Progenitor cell of endocrine pancreas (in vitro differentiated cells): ENCODE data around the gene TRPM1. TPM values are rescaled to one million over a fixed set of nuclear protein-coding genes. Genes with fewer than 3 reads are reported as not detected.

ENCODE experiments used
- DNase-seq: peaks from one replicate; pipeline ENCODE4 v3.0.0; 2021; ENCODE audit warnings: low spot score; ENCODE audit not compliant: unreplicated experiment
- H3K27ac Mint-ChIP-seq: 2 replicates; pipeline ENCODE4 v1.8.0; 2021; ENCODE audit warnings: mild to moderate bottlenecking, moderate library complexity, mixed read lengths
- H3K27me3 Mint-ChIP-seq: 2 replicates; pipeline ENCODE4 v1.8.0; 2021; ENCODE audit warnings: mixed read lengths
- H3K36me3 Mint-ChIP-seq: 2 replicates; pipeline ENCODE4 v1.8.0; 2022; ENCODE audit warnings: mixed read lengths; ENCODE audit not compliant: insufficient read depth
- H3K4me1 Mint-ChIP-seq: 2 replicates; pipeline ENCODE4 v1.8.0; 2021; ENCODE audit warnings: low read depth, mixed read lengths
- H3K4me3 Mint-ChIP-seq: 2 replicates; pipeline ENCODE4 v1.8.0; 2021; ENCODE audit warnings: low read depth, mild to moderate bottlenecking, moderate library complexity, mixed read lengths
- H3K9me3 Mint-ChIP-seq: 2 replicates; pipeline ENCODE4 v1.8.0; 2021; ENCODE audit warnings: low read depth, mixed read lengths
- CTCF ChIP-seq: fragments of 200-600 bp; sonication (generic); IDR thresholded peaks from one replicate; pipeline ENCODE4 v1.5.0; 2021; ENCODE audit warnings: antibody characterized with exemption, mild to moderate bottlenecking; ENCODE audit not compliant: unreplicated experiment
- total RNA-seq: library from RNA; stranded (reverse); gene quantifications from 2 replicates; pipeline ENCODE4 v1.2.1, GENCODE V29; 2021

The TRPM1 gene
- total RNA-seq, 1 donor from 2014 or later = not detected

GRCh38 chr15:31012455-31012854 lies 89.1 kb downstream of the TRPM1 start:
- Mint-ChIP-seq H3K27ac (no peak overlapping the region), H3K4me1 (peaks cover 10% of the 10 kb centered on the region), H3K27me3 (no peaks in the 10 kb centered on the region)

GRCh38 chr15:31010036-31010435 lies 91.5 kb downstream of the TRPM1 start:
- H3K27ac Mint-ChIP-seq = no peak overlapping the region
- H3K36me3 Mint-ChIP-seq = peaks cover 3% of the 10 kb centered on the region
- no peak for TF ChIP-seq CTCF
- no peak for DNase-seq
- H3K27me3 Mint-ChIP-seq = no peaks in the 10 kb centered on the region
- H3K4me1 Mint-ChIP-seq = peaks cover 6% of the 10 kb centered on the region
- peaks cover 18% of the 10 kb centered on the region for H3K9me3 Mint-ChIP-seq
- no peak overlapping the region for H3K4me3 Mint-ChIP-seq

More at GRCh38 chr15:31012455-31012854, 89.1 kb downstream of the TRPM1 start:
- no peak for TF ChIP-seq CTCF
- peaks cover 3% of the 10 kb centered on the region for H3K36me3 Mint-ChIP-seq
- DNase-seq = no peak
- H3K4me3 Mint-ChIP-seq = no peak overlapping the region
- peaks cover 21% of the 10 kb centered on the region for H3K9me3 Mint-ChIP-seq

GRCh38 chr15:31005660-31006059 lies 95.9 kb downstream of the TRPM1 start:
- Mint-ChIP-seq H3K9me3 (no peaks in the 10 kb centered on the region), H3K27ac (no peak overlapping the region), H3K27me3 (no peaks in the 10 kb centered on the region), H3K36me3 (no peaks in the 10 kb centered on the region), H3K4me1 (peaks cover 2% of the 10 kb centered on the region), H3K4me3 (no peak overlapping the region)
- TF ChIP-seq CTCF = no peak
- DNase-seq = no peak

GRCh38 chr15:31004220-31004733 lies 97.2 kb downstream of the TRPM1 start:
- H3K27me3 Mint-ChIP-seq = no peaks in the 10 kb centered on the region
- no peak for DNase-seq
- H3K4me3 Mint-ChIP-seq = no peak overlapping the region
- no peaks in the 10 kb centered on the region for H3K9me3 Mint-ChIP-seq
- H3K36me3 Mint-ChIP-seq = no peaks in the 10 kb centered on the region
- H3K27ac Mint-ChIP-seq = no peak overlapping the region
- peaks cover 2% of the 10 kb centered on the region for H3K4me1 Mint-ChIP-seq
- no peak for TF ChIP-seq CTCF

- no peaks in the 10 kb centered on the region for H3K27me3 Mint-ChIP-seq
- H3K9me3 Mint-ChIP-seq = no peaks in the 10 kb centered on the region
- no peak for TF ChIP-seq CTCF
- H3K36me3 Mint-ChIP-seq = no peaks in the 10 kb centered on the region
- DNase-seq = no peak
- H3K27ac Mint-ChIP-seq = no peak overlapping the region
- H3K4me3 Mint-ChIP-seq = no peak overlapping the region
- H3K4me1 Mint-ChIP-seq = peaks cover 2% of the 10 kb centered on the region
Measured at GRCh38 chr15:31001702-31002101, 99.8 kb downstream of the TRPM1 start.
